Measurements from ENCODE around the gene TMEM183A.

TMEM183A gene

GRCh38 chr1:203028784-203029553 is 21.8 kb downstream of the TMEM183A start:
- DNase-seq (ENCODE audit: low spot score) = no peak

GRCh38 chr1:203031467-203031866 is 24.3 kb downstream of the TMEM183A start:
- DNase-seq (ENCODE audit: low spot score) = no peak

GRCh38 chr1:203033287-203033686 is 26.1 kb downstream of the TMEM183A start:
- DNase-seq (ENCODE audit: low spot score) = no peak

- no peak for DNase-seq (ENCODE audit: low spot score)
Measured at GRCh38 chr1:203033917-203034316, 26.7 kb downstream of the TMEM183A start.

- DNase-seq (ENCODE audit: low spot score) = no peak
Measured at GRCh38 chr1:203034422-203035110, 27.4 kb downstream of the TMEM183A start.

- no peak for DNase-seq (ENCODE audit: low spot score)
Measured at GRCh38 chr1:203035111-203036000, 28.2 kb downstream of the TMEM183A start.

GRCh38 chr1:203036135-203036534 is 29.0 kb downstream of the TMEM183A start:
- DNase-seq (ENCODE audit: low spot score) = no peak

GRCh38 chr1:203036537-203036936 is 29.4 kb downstream of the TMEM183A start:
- no peak for DNase-seq (ENCODE audit: low spot score)

GRCh38 chr1:203037509-203038190 is 30.5 kb downstream of the TMEM183A start:
- DNase-seq (ENCODE audit: low spot score) = no peak

- DNase-seq (ENCODE audit: low spot score) = peak; percentile 79
Measured at GRCh38 chr1:203038217-203038741, 31.1 kb downstream of the TMEM183A start.

- DNase-seq (ENCODE audit: low spot score) = peak; percentile 53
Measured at GRCh38 chr1:203038891-203039608, 31.9 kb downstream of the TMEM183A start.

- no peak for DNase-seq (ENCODE audit: low spot score)
Measured at GRCh38 chr1:203039609-203040512, 32.7 kb downstream of the TMEM183A start.

- DNase-seq (ENCODE audit: low spot score) = no peak
Measured at GRCh38 chr1:203040513-203041275, 33.5 kb downstream of the TMEM183A start.

- no peak for DNase-seq (ENCODE audit: low spot score)
Measured at GRCh38 chr1:203041351-203041932, 34.3 kb downstream of the TMEM183A start.

- no peak for DNase-seq (ENCODE audit: low spot score)
Measured at GRCh38 chr1:203043830-203044545, 36.8 kb downstream of the TMEM183A start.

- DNase-seq (ENCODE audit: low spot score) = no peak
Measured at GRCh38 chr1:203044546-203045250, 37.5 kb downstream of the TMEM183A start.

GRCh38 chr1:203045336-203045735 is 38.2 kb downstream of the TMEM183A start:
- no peak for DNase-seq (ENCODE audit: low spot score)
